Measurements from ENCODE around the gene PAFAH1B1. TPM values are rescaled to one million over a fixed set of nuclear protein-coding genes. Genes with fewer than 3 reads are reported as not detected.

Gene PAFAH1B1
- polyA plus RNA-seq, 4 donors = 40.2 to 85.0 (median 50.3) TPM

DNA sequence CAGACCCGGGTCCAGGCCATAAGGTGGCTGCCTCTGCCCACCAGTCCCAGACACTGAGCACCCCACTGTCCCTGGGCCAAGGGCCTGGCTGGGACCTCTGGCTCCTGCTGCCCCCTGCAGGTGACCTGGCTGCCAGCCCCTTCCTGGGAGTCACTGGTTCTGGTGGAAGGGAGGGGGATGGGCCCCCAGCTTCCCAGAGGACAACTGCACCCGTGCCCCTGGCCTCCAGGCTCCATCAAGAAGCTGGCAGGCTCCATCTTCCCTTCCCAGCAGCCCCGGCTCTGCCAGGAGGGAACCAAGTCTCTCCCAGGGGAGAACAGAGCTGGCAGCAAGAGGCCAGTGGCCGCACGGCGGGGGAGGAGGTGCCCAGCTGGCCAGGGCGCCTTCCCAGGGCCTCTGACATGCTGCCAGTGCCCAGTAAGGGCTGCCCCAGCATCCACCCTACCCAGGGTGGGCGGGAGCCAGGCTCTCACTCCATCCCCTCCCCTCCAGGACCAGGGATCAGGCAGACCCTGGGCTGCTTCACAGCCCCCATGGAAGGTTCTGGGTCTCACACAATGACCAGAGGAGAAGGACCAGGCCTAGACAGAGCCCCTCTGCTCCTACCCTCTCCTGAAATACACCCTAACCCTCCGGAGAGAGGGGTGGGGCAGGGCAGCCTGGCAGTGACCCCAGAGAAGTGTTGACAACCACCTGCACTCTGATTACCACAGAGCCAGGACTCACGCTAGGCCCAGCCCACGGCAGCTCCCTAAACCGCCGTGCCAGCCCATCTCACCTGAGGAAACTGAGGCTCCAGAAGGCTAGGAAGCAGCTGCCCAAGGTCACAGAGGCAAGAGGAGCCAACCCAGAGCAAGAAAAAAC is 114.5 kb downstream of the PAFAH1B1 start:
- H3K4me1 ChIP-seq (ENCODE audit: control insufficient read depth in 3 of 3, insufficient read depth in 2 of 3, low read depth in 1 of 3, low read length in 2 of 3) = peaks cover 0 to 41% (median 19%) of the 10 kb centered on the region in 3 donors

DNA sequence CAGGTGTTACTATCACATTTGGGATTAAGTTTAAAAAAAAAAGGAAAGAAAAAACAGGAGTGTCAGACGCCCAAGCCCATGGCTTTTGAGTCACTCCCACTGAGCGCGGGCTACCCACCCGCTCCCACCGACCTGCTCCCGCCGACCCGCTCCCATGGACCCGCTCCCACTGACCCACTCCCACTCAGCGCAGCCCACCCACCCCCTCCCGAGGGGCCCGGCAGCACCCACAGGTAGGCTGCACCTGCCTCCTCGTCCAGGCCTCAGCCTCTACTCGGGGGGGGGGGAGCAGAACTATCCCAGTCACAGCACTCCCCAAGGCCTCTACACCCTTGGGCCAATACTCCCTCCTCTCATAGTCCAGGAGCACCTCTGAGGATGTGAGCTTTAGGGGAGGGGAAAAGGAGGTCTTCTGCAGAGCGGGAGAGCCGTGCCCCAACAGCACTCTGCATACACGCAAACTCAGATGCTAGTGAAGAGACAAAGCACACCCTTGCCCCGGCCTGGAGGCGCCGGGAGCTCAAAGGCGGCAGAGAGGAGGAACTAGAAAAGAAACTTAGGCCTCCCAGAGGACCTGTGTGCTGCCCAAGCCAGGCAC is 115.2 kb downstream of the PAFAH1B1 start:
- 23 to 72% (median 25%) methylated on average over 16 to 21 of the region's 21 CpGs for WGBS, 3 donors
- peaks cover 0 to 41% (median 19%) of the 10 kb centered on the region in 3 donors for H3K4me1 ChIP-seq (ENCODE audit: control insufficient read depth in 3 of 3, insufficient read depth in 2 of 3, low read depth in 1 of 3, low read length in 2 of 3)
- no peaks in the 10 kb centered on the region for H3K9me3 ChIP-seq (ENCODE audit: control insufficient read depth in 2 of 2, insufficient read depth in 1 of 2, low read depth in 1 of 2, low read length in 1 of 2)
- H3K4me3 ChIP-seq (ENCODE audit: low read depth in 1 of 3, low read length in 3 of 3) = peak overlapping the region in 2 of 3 donors; percentile 78 to 81
- peak overlapping the region; percentile 74 to 90 (median 75) for H3K27ac ChIP-seq (ENCODE audit: low read depth in 1 of 3, low read length in 2 of 3)
- FAIRE-seq (no peak), DNase-seq (no peak)
- no peaks in the 10 kb centered on the region for H3K27me3 ChIP-seq (ENCODE audit: control insufficient read depth in 3 of 3, insufficient read depth in 3 of 3, low read length in 3 of 3)
- H3K36me3 ChIP-seq (ENCODE audit: control insufficient read depth in 3 of 3, insufficient read depth in 2 of 3, low read depth in 1 of 3, low read length in 3 of 3) = peaks cover 0 to 64% (median 0%) of the 10 kb centered on the region in 3 donors

More for the DNA sequence above, 114.5 kb downstream of the PAFAH1B1 start:
- Histone ChIP-seq H3K36me3 (ENCODE audit: control insufficient read depth in 3 of 3, insufficient read depth in 2 of 3, low read depth in 1 of 3, low read length in 3 of 3) (peaks cover 0 to 71% (median 0%) of the 10 kb centered on the region in 3 donors), H3K27ac (ENCODE audit: low read depth in 1 of 3, low read length in 2 of 3) (peak overlapping the region in 1 of 3 donors; percentile 5), H3K27me3 (ENCODE audit: control insufficient read depth in 3 of 3, insufficient read depth in 3 of 3, low read length in 3 of 3) (no peaks in the 10 kb centered on the region), H3K4me3 (ENCODE audit: low read depth in 1 of 3, low read length in 3 of 3) (peak overlapping the region in 1 of 3 donors; percentile 81), H3K9me3 (ENCODE audit: control insufficient read depth in 2 of 2, insufficient read depth in 1 of 2, low read depth in 1 of 2, low read length in 1 of 2) (no peaks in the 10 kb centered on the region)
- 36 to 66% (median 40%) methylated on average over 12 to 13 of the region's 13 CpGs for WGBS, 3 donors
- DNase-seq = no peak
- no peak for FAIRE-seq

DNA sequence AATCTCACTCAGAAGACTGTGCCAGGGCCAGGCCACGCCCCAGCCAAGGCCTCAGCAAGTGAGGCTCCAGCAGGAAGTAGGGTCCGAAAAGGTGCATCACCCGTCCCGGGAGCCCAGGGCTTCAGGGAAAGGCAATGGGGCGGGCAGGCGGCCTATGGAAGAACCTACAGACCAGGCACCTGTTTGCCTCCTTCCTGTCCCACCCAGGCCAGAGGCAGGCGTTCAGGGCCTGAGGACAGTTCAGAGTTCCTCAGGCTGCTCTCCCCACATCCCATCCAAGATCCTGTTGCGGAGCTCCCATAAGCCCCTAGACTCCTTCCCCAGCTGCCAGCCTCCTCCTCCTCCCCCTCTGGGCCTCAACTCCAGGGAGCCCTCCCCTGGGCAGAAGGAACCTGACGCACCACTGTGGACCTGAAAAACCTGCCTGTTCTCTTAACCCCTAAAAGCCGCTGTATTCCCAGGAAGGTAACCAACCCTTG is 115.8 kb downstream of the PAFAH1B1 start:
- WGBS, 3 donors = 13 to 53% (median 23%) methylated on average over 9 to 10 of the region's 10 CpGs
- Histone ChIP-seq H3K27me3 (ENCODE audit: control insufficient read depth in 3 of 3, insufficient read depth in 3 of 3, low read length in 3 of 3) (no peaks in the 10 kb centered on the region), H3K4me1 (ENCODE audit: control insufficient read depth in 3 of 3, insufficient read depth in 2 of 3, low read depth in 1 of 3, low read length in 2 of 3) (peaks cover 0 to 41% (median 19%) of the 10 kb centered on the region in 3 donors), H3K27ac (ENCODE audit: low read depth in 1 of 3, low read length in 2 of 3) (peak overlapping the region; percentile 74 to 90 (median 75)), H3K36me3 (ENCODE audit: control insufficient read depth in 3 of 3, insufficient read depth in 2 of 3, low read depth in 1 of 3, low read length in 3 of 3) (peaks cover 0 to 58% (median 0%) of the 10 kb centered on the region in 3 donors), H3K4me3 (ENCODE audit: low read depth in 1 of 3, low read length in 3 of 3) (peak overlapping the region in 2 of 3 donors; percentile 78 to 81), H3K9me3 (ENCODE audit: control insufficient read depth in 2 of 2, insufficient read depth in 1 of 2, low read depth in 1 of 2, low read length in 1 of 2) (no peaks in the 10 kb centered on the region)
- no peak for FAIRE-seq
- peak; percentile 71 to 92 for DNase-seq

DNA sequence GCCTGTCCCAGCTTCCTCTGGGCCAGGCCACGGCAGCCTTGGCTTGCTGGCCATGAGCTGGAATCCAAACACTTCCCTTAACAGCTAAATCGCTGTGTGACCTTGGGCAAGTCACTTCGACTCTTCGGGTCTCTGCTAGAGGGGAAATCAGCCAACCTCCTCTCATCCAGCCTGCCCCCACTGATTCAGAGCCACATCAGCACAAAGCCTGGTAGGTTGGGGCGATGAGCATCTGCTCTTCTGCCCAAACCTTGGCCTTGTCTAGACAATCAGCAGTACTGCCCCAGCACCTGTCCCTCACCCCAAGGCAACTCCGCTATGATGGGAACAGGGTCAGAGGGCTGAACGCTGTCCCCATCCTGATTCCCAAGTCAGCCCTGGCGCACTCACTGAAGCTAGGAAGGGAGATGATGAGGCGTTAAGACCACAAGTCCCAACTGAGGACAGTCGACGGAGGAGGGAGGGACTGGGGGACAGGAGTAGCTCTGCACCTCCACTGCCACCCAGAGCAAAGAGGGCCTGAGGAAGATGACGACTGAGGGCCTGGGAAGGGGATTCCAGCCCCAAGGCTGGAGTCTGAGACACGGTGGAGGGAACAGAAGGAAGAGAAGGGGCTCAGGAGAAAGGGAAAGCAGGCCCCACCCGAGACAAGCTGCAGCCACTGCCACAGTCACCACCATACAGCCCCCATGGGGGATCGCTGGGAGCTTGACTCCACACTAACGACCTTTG is 116.8 kb downstream of the PAFAH1B1 start:
- Histone ChIP-seq H3K27me3 (ENCODE audit: control insufficient read depth in 3 of 3, insufficient read depth in 3 of 3, low read length in 3 of 3) (no peaks in the 10 kb centered on the region), H3K27ac (ENCODE audit: low read depth in 1 of 3, low read length in 2 of 3) (peak overlapping the region; percentile 74 to 90 (median 75)), H3K9me3 (ENCODE audit: control insufficient read depth in 2 of 2, insufficient read depth in 1 of 2, low read depth in 1 of 2, low read length in 1 of 2) (no peaks in the 10 kb centered on the region), H3K4me3 (ENCODE audit: low read depth in 1 of 3, low read length in 3 of 3) (peak overlapping the region; percentile 12 to 81 (median 78)), H3K36me3 (ENCODE audit: control insufficient read depth in 3 of 3, insufficient read depth in 2 of 3, low read depth in 1 of 3, low read length in 3 of 3) (peaks cover 0 to 49% (median 0%) of the 10 kb centered on the region in 3 donors), H3K4me1 (ENCODE audit: control insufficient read depth in 3 of 3, insufficient read depth in 2 of 3, low read depth in 1 of 3, low read length in 2 of 3) (peaks cover 0 to 41% (median 19%) of the 10 kb centered on the region in 3 donors)
- DNase-seq (peak; percentile 28 to 39), FAIRE-seq (no peak)
- 10 to 39% (median 16%) methylated on average over 16 of the region's 16 CpGs for WGBS, 3 donors

DNA sequence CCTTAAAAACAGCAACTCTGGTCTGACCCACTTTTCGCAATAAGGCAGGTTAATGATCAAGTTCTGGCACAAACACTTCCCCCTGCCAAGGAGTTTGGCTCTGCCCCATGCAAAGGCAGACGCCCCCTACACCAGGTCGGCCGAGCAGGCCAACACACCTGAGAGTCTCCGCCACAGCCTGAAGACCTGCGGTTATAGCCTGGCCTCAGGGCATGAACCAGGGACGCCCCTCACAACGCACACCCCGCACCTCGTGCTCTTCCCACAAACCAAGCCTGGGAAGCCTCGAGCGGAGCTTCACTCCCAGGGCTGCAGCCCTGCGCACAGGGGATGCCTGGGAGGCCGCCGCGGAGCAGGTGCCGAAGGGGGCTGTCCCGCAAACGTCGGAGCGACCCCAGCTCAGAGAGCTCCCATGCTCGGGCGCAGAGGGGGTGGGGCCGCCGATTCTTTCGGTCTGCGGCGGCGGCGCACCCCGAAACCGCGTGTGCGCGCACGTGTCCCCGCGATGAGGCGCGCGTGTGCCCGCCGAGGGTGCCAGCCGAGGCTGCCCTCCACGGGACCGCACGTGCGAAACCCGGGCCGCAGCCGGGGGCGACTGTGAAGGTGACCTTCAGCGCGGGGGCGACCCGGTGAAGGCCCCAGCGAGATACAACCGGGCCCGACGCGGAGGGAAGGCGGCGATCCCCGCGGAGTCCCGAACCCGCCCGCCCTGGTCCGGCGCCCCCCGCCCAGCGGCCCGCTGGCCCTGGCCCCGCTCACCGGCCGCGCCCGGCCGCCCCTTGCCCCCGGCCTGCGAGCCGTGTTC is 117.6 kb downstream of the PAFAH1B1 start:
- DNase-seq (peak; percentile 59 to 84), FAIRE-seq (no peak)
- WGBS, 3 donors = 1% methylated on average over 54 to 82 of the region's 82 CpGs
- Histone ChIP-seq H3K27ac (ENCODE audit: low read depth in 1 of 3, low read length in 2 of 3) (peak overlapping the region; percentile 75 to 90 (median 77)), H3K9me3 (ENCODE audit: control insufficient read depth in 2 of 2, insufficient read depth in 1 of 2, low read depth in 1 of 2, low read length in 1 of 2) (no peaks in the 10 kb centered on the region), H3K27me3 (ENCODE audit: control insufficient read depth in 3 of 3, insufficient read depth in 3 of 3, low read length in 3 of 3) (no peaks in the 10 kb centered on the region), H3K4me1 (ENCODE audit: control insufficient read depth in 3 of 3, insufficient read depth in 2 of 3, low read depth in 1 of 3, low read length in 2 of 3) (peaks cover 0 to 41% (median 19%) of the 10 kb centered on the region in 3 donors), H3K4me3 (ENCODE audit: low read depth in 1 of 3, low read length in 3 of 3) (peak overlapping the region; percentile 78 to 81 (median 81)), H3K36me3 (ENCODE audit: control insufficient read depth in 3 of 3, insufficient read depth in 2 of 3, low read depth in 1 of 3, low read length in 3 of 3) (peaks cover 0 to 42% (median 0%) of the 10 kb centered on the region in 3 donors)

DNA sequence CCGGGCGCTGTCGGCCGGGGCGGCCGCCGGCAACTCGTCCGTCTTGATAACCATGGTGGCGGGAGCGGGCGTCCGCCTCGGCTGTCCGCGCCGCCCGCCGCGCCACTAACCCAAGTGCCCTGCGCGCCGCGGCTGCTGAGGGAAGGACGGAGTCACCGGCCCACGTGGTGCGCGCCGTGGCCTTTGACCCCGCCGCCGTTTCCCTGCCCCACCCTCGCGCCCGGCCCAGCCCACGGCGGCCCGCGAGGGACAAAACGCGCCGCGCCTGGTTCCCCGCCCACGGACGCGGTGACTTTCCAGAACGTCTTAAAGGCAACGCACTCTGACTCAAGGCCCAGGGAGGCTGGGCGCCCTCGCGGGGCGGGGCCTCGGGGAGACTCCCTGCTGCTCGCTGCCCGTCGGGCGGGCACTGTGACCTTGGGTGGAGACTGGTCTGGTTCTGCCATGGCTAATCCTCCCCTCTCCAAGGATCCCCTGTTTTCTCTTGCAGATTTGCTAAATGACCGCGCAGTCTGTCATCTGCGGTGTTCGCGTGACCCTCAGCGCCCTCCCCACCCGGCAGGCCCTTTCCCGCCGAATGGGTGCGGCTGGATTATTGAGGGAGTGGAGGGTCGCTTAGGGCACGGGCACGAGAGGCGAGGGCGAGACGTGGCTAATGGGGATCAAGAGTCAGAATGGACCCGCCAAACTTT is 118.3 kb downstream of the PAFAH1B1 start, which contains the start of gene CLUH:
Gene CLUH (minus strand): TSS at position 157 of the 692 bp plus-strand sequence. CDS start 103 bp downstream, at position 54.
- H3K36me3 ChIP-seq (ENCODE audit: control insufficient read depth in 3 of 3, insufficient read depth in 2 of 3, low read depth in 1 of 3, low read length in 3 of 3) = peaks cover 0 to 35% (median 0%) of the 10 kb centered on the region in 3 donors
- no peaks in the 10 kb centered on the region for H3K9me3 ChIP-seq (ENCODE audit: control insufficient read depth in 2 of 2, insufficient read depth in 1 of 2, low read depth in 1 of 2, low read length in 1 of 2)
- H3K27me3 ChIP-seq (ENCODE audit: control insufficient read depth in 3 of 3, insufficient read depth in 3 of 3, low read length in 3 of 3) = no peaks in the 10 kb centered on the region
- 1 to 2% (median 1%) methylated on average over 49 to 76 of the region's 76 CpGs for WGBS, 3 donors
- peaks cover 0 to 41% (median 19%) of the 10 kb centered on the region in 3 donors for H3K4me1 ChIP-seq (ENCODE audit: control insufficient read depth in 3 of 3, insufficient read depth in 2 of 3, low read depth in 1 of 3, low read length in 2 of 3)
- H3K4me3 ChIP-seq (ENCODE audit: low read depth in 1 of 3, low read length in 3 of 3) = peak within 1 kb of the TSS; percentile 78 to 81 (median 81)
- FAIRE-seq (no peak), DNase-seq (peak; percentile 99)
- H3K27ac ChIP-seq (ENCODE audit: low read depth in 1 of 3, low read length in 2 of 3) = peak within 1 kb of the TSS; percentile 75 to 90 (median 77)
